IPS-NIHi11 (cell line): ENCODE data around the gene PC.

ENCODE experiments used
- DNase-seq: peaks from one replicate; pipeline ENCODE4 v3.0.0; 2012; ENCODE audit warnings: mixed read lengths, low spot score

Gene PC

GRCh38 chr11:66883016-66883965, 74.9 kb downstream of the PC start:
- DNase-seq, result peak; percentile 86

GRCh38 chr11:66882561-66883015, 75.6 kb downstream of the PC start:
- DNase-seq, result no peak

GRCh38 chr11:66881927-66882452, 76.2 kb downstream of the PC start:
- no peak for DNase-seq

GRCh38 chr11:66881451-66881835, 76.7 kb downstream of the PC start:
- no peak for DNase-seq

GRCh38 chr11:66880496-66881450, 77.4 kb downstream of the PC start:
- DNase-seq, result no peak

GRCh38 chr11:66879999-66880398, 78.2 kb downstream of the PC start:
- no peak for DNase-seq

- no peak for DNase-seq
Observed at GRCh38 chr11:66879583-66879982, 78.6 kb downstream of the PC start.

- DNase-seq, result no peak
Observed at GRCh38 chr11:66879000-66879399, 79.2 kb downstream of the PC start.

- DNase-seq, result no peak
Observed at GRCh38 chr11:66878474-66878873, 79.7 kb downstream of the PC start.

- no peak for DNase-seq
Observed at GRCh38 chr11:66877588-66878385, 80.4 kb downstream of the PC start.

- no peak for DNase-seq
Observed at GRCh38 chr11:66875378-66875777, 82.8 kb downstream of the PC start.

GRCh38 chr11:66874232-66874631, 84.0 kb downstream of the PC start:
- no peak for DNase-seq

- DNase-seq, result no peak
Observed at GRCh38 chr11:66871521-66871901, 86.7 kb downstream of the PC start.

GRCh38 chr11:66870616-66871520, 87.3 kb downstream of the PC start:
- DNase-seq, result no peak

GRCh38 chr11:66870131-66870530, 88.1 kb downstream of the PC start:
- no peak for DNase-seq

- DNase-seq, result no peak
Observed at GRCh38 chr11:66869567-66869870, 88.7 kb downstream of the PC start.

GRCh38 chr11:66868726-66869566, 89.2 kb downstream of the PC start:
- DNase-seq, result peak; percentile 93

- no peak for DNase-seq
Observed at GRCh38 chr11:66868082-66868725, 90.0 kb downstream of the PC start.

- DNase-seq, result no peak
Observed at GRCh38 chr11:66867425-66868040, 90.7 kb downstream of the PC start.
